Right atrium auricular region (tissue), 2 donors: ENCODE results near the gene SLC7A9. TPM values are rescaled to one million over a fixed set of nuclear protein-coding genes. Genes with fewer than 3 reads are reported as not detected.

Source experiments
- DNase-seq: peaks from one replicate; pipeline ENCODE4 v3.0.0-alpha.2; 2019; ENCODE audit warnings: low spot score
- H3K27ac ChIP-seq, 2 donors: fragments of 200-600 bp; sonication (generic); 1 replicate in 1 of 2; 2 replicates in 1 of 2; pipeline ENCODE4 v1.5.1; 2016 to 2019
- H3K27me3 ChIP-seq, 2 donors: fragments of 200-600 bp; sonication (generic); one replicate each; pipeline versions ENCODE4 v1.5.1 to v1.6.0; 2017 to 2019
- H3K36me3 ChIP-seq: fragments of 200-600 bp; sonication (generic); one replicate; pipeline ENCODE4 v1.5.1; 2016
- H3K4me1 ChIP-seq, 2 donors: fragments of 200-600 bp; sonication (generic); one replicate each; pipeline versions ENCODE4 v1.5.1 to v1.6.0; 2017 to 2019
- H3K4me3 ChIP-seq, 2 donors: fragments of 200-600 bp; sonication (generic); 1 replicate in 1 of 2; 2 replicates in 1 of 2; pipeline ENCODE4 v1.5.1; 2017 to 2019; ENCODE audit warnings: mild to moderate bottlenecking in 1 of 2, moderate library complexity in 1 of 2
- H3K9me3 ChIP-seq, 2 donors: fragments of 200-600 bp; sonication (generic); one replicate each; pipeline ENCODE4 v1.5.1; 2019
- total RNA-seq, 2 donors: library from RNA; depleted of rRNA; stranded (reverse); fragments of >200 nt; gene quantifications; one replicate each; pipeline ENCODE4 v1.1.0, GENCODE V29; 2016
- TF ChIP-seq, protein P1 (sequence below), 2 donors: fragments of 200-600 bp; sonication (generic); IDR thresholded peaks; one replicate each; pipeline ENCODE4 v1.5.1; 2019; ENCODE audit warnings: antibody characterized with exemption in 2 of 2

Gene SLC7A9
- total RNA-seq, 2 donors from 2014 or later: not detected

DNA sequence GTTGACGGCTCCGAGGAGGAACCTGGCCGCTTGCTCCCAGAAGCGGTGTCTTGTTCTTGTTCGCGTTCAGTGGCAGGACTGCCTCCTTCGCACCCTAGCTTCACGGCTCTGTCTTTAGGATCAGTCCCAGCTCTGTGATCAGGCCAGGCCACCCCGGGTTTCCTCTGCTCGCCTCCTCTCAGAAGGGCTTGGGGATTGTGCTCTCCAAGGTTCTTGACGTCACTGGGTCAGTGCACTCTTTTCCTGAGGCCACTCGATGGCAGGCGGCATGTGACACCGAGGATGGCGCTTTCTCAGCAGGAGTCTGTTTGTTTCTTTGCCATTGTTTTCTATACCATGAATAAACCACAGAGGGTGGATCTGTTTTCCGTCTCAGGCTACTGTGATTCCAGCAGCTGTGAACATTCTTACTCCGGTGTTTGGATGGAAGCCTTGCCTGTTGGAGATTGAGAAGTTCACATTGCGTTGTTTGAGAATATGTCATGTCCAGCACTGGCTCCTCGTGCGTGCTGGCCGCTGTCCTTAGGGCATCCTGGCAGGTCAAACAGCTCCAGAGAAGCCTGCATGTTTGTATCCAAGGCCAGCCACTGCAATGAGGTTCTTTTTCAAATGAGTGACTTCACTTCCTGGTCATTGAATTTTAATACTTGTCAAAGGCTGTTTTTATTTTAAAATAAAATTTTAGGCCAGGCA lies 44.5 kb downstream of the SLC7A9 start:
- no peak overlapping the region for H3K27ac ChIP-seq
- TF ChIP-seq, protein P1, sequence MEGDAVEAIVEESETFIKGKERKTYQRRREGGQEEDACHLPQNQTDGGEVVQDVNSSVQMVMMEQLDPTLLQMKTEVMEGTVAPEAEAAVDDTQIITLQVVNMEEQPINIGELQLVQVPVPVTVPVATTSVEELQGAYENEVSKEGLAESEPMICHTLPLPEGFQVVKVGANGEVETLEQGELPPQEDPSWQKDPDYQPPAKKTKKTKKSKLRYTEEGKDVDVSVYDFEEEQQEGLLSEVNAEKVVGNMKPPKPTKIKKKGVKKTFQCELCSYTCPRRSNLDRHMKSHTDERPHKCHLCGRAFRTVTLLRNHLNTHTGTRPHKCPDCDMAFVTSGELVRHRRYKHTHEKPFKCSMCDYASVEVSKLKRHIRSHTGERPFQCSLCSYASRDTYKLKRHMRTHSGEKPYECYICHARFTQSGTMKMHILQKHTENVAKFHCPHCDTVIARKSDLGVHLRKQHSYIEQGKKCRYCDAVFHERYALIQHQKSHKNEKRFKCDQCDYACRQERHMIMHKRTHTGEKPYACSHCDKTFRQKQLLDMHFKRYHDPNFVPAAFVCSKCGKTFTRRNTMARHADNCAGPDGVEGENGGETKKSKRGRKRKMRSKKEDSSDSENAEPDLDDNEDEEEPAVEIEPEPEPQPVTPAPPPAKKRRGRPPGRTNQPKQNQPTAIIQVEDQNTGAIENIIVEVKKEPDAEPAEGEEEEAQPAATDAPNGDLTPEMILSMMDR (IDR thresholded peaks at IDR 0.05): no peak
- H3K27me3 ChIP-seq: no peaks in the 10 kb centered on the region
- no peaks in the 10 kb centered on the region for H3K4me1 ChIP-seq
- H3K4me3 ChIP-seq: no peak overlapping the region
- no peaks in the 10 kb centered on the region for H3K9me3 ChIP-seq
- H3K36me3 ChIP-seq: no peaks in the 10 kb centered on the region
- DNase-seq: no peak

DNA sequence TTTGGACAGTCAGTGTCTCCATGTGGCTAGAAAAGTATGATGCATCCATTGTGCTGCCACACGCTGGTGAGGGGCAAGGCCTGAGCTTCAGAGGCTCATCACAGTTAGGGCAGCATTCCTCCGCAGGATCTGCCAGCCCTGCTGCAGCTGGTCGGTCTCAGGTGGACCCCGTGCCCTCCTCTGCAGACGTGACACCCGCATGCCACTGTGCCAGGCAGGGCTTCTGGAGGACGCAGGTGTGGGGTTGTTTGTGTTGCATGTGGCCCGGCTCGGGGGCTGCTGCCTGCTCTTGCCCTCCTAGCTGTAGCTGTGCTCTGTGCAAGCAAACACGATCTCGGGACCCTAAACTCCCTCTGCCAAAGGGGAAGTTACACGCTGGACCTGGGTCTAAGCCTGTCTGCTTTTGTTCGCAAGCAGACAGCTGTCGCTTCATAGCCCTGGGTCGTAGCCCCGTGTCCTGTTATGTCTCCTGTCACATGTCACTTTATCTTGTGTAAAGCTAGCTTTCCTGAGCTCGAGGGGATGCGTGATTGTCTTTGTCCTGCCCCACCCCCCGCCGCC lies 45.3 kb downstream of the SLC7A9 start:
- H3K27me3 ChIP-seq: no peaks in the 10 kb centered on the region
- H3K27ac ChIP-seq: no peak overlapping the region
- H3K9me3 ChIP-seq: no peaks in the 10 kb centered on the region
- no peak overlapping the region for H3K4me3 ChIP-seq
- TF ChIP-seq, protein P1 (IDR thresholded peaks at IDR 0.05): no peak
- H3K4me1 ChIP-seq: no peaks in the 10 kb centered on the region
- DNase-seq: no peak
- H3K36me3 ChIP-seq: no peaks in the 10 kb centered on the region

DNA sequence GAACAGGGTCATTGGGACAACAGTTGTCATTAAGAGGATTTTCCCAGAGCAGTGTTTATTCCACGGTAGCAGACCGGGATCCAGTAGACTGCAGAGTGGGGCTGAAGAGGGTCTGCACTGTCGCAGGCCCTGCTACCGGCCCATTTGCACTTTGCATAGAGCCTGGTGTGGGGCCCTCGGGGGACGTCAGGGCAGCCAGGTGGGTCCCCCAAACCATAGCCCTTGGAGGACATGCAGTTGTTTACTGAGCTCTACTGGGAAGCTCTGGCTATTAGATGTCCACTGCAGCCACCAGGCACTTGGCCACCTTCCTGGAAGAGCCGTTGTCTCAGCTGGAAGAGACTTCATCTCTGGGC lies 45.8 kb downstream of the SLC7A9 start:
- no peak for DNase-seq
- no peaks in the 10 kb centered on the region for H3K27me3 ChIP-seq
- H3K36me3 ChIP-seq: no peaks in the 10 kb centered on the region
- no peaks in the 10 kb centered on the region for H3K4me1 ChIP-seq
- H3K4me3 ChIP-seq: no peak overlapping the region
- no peak overlapping the region for H3K27ac ChIP-seq
- TF ChIP-seq, protein P1 (IDR thresholded peaks at IDR 0.05): no peak
- H3K9me3 ChIP-seq: no peaks in the 10 kb centered on the region

DNA sequence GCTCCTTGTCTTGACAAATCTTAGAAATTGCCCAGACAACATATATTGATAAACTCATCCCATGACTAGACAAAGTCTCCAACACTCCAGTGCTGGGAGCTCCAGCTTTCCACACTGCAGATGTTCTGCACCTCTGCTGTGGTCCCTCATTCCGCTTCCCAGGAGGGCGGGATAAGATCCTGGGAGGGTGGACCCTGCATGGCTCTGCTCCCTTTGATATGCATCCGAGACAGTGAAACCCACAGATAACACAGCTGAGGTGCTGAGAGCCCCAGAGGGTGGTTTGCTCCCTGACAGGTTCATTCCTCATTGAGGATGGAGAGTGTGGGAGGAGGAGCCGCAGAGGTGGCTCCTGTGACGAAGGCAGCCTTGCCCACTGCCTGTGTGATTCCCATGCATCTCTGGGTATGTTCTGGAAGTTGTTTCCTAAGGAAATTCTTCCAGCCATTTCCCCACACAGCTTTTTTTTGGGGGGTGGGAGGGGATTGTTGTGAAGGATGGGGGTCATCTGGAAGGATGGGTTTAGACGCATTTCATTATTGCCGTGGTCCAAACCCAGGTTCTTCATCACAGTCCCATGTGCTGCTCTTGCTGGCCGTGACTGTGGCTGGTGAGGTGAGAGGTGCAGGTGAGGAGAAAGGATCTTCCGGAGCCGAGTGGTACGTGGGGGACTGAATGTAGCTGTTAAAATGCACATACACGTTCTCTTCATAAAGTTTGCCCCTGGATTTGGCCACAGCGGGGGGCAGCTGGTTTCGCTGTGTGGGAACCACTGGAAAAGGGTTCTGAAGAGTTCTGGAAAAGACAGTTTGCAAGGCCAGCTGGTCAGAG lies 46.4 kb downstream of the SLC7A9 start:
- TF ChIP-seq, protein P1 (IDR thresholded peaks at IDR 0.05): no peak
- no peak for DNase-seq
- no peak overlapping the region for H3K4me3 ChIP-seq
- H3K27ac ChIP-seq: no peak overlapping the region
- H3K36me3 ChIP-seq: no peaks in the 10 kb centered on the region
- no peaks in the 10 kb centered on the region for H3K27me3 ChIP-seq
- H3K4me1 ChIP-seq: no peaks in the 10 kb centered on the region
- no peaks in the 10 kb centered on the region for H3K9me3 ChIP-seq

DNA sequence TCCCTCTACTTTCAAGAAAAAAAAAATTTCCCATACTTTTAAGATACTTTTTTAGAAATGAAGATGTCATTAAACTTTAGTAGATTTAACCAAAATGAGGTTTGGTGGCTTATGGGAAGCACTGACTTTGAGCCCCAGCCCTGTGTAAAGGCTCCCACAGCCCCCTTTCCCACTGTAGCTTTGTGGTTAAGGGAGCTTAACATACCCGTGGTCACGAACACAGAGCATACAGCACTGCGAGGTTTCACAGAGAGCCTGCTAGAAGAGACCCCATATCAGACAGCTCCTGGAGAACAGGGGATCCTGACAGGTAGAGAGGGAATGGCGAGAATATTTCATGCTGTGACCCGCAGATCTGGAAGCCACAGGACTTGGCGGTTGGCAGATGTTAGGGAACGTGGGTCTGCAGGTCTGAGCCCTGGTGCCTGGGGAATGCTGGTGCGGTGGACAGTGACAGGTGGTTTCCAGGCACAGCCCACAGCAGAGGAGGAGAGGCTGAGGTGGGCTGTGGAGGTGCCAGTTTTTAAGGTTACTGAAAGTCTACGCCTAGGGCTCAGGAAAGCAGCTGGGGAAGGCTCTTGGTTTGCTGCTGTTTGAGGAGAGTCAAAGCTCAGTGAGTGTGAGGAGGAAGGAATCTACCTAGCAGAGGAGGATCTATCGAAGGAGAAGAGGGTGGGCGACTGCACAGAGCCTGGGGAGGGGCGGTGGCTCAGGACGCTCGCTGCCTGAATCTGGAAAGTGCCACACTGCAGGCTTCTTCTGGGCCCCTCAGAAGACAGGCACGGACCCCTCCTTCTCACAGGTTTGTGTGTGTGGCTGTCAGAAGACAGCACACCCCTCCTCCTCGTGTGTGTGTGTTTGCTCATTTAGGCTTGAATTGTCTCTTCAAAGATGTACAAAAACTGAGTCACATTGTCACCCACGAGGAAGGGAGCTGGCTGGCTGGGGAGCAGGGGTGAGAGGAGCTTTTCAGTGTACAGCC lies 49.9 kb downstream of the SLC7A9 start:
- no peaks in the 10 kb centered on the region for H3K4me1 ChIP-seq
- no peaks in the 10 kb centered on the region for H3K27me3 ChIP-seq
- TF ChIP-seq, protein P1 (IDR thresholded peaks at IDR 0.05): no peak
- no peak for DNase-seq
- no peaks in the 10 kb centered on the region for H3K9me3 ChIP-seq
- H3K27ac ChIP-seq: no peak overlapping the region
- no peaks in the 10 kb centered on the region for H3K36me3 ChIP-seq
- H3K4me3 ChIP-seq: no peak overlapping the region
